ENCODE measurements around the gene SERBP1.
"Not testable (repeated sequence)": the region's sequence is repeated elsewhere in the genome, so short reads cannot be mapped to it uniquely, and the experiment has no call there.

The SERBP1 gene

GRCh38 chr1:67427947-67428346 lies 2.3 kb downstream of the SERBP1 start:
- no peak for DNase-seq (ENCODE audit: low read depth)
- TF ChIP-seq CTCF (conservative IDR thresholded peaks at IDR 0.05; ENCODE audit: low read depth, low read length) = no peak

GRCh38 chr1:67427465-67427864 lies 2.7 kb downstream of the SERBP1 start:
- DNase-seq (ENCODE audit: low read depth) = no peak
- TF ChIP-seq CTCF (conservative IDR thresholded peaks at IDR 0.05; ENCODE audit: low read depth, low read length) = no peak
- peak overlapping the region; percentile 98 for H3K4me3 ChIP-seq (ENCODE audit: low read depth, low read length)

More at GRCh38 chr1:67427947-67428346, 2.3 kb downstream of the SERBP1 start:
- H3K4me3 ChIP-seq (ENCODE audit: low read depth, low read length) = peak overlapping the region; percentile 98

- DNase-seq (ENCODE audit: low read depth) = no peak
- no peak overlapping the region for H3K4me3 ChIP-seq (ENCODE audit: low read depth, low read length)
- no peak for TF ChIP-seq CTCF (conservative IDR thresholded peaks at IDR 0.05; ENCODE audit: low read depth, low read length)
Observed at GRCh38 chr1:67420835-67421492, 9.2 kb downstream of the SERBP1 start.

GRCh38 chr1:67418839-67419586 lies 11.2 kb downstream of the SERBP1 start:
- H3K4me3 ChIP-seq (ENCODE audit: low read depth, low read length) = no peak overlapping the region
- DNase-seq (ENCODE audit: low read depth) = no peak
- TF ChIP-seq CTCF (conservative IDR thresholded peaks at IDR 0.05; ENCODE audit: low read depth, low read length) = no peak

- not testable (repeated sequence) for H3K4me3 ChIP-seq (ENCODE audit: low read depth, low read length); DNase-seq (ENCODE audit: low read depth)
Observed at GRCh38 chr1:67417733-67418132, 12.5 kb downstream of the SERBP1 start.

GRCh38 chr1:67415041-67415440 lies 15.2 kb downstream of the SERBP1 start:
- no peak overlapping the region for H3K4me3 ChIP-seq (ENCODE audit: low read depth, low read length)
- no peak for DNase-seq (ENCODE audit: low read depth)

GRCh38 chr1:67414574-67414973 lies 15.6 kb downstream of the SERBP1 start:
- H3K4me3 ChIP-seq (ENCODE audit: low read depth, low read length) = no peak overlapping the region
- no peak for TF ChIP-seq CTCF (conservative IDR thresholded peaks at IDR 0.05; ENCODE audit: low read depth, low read length)
- DNase-seq (ENCODE audit: low read depth) = no peak

More at GRCh38 chr1:67415041-67415440, 15.2 kb downstream of the SERBP1 start:
- TF ChIP-seq CTCF (conservative IDR thresholded peaks at IDR 0.05; ENCODE audit: low read depth, low read length) = no peak

- not testable (repeated sequence) for DNase-seq (ENCODE audit: low read depth)
Observed at GRCh38 chr1:67413101-67413500, 17.1 kb downstream of the SERBP1 start.

More at GRCh38 chr1:67413101-67413500, 17.1 kb downstream of the SERBP1 start:
- not testable (repeated sequence) for H3K4me3 ChIP-seq (ENCODE audit: low read depth, low read length)

Data from choroid plexus epithelial cell (primary cell).